ENCODE results near the gene DLST.

DLST gene

DNA sequence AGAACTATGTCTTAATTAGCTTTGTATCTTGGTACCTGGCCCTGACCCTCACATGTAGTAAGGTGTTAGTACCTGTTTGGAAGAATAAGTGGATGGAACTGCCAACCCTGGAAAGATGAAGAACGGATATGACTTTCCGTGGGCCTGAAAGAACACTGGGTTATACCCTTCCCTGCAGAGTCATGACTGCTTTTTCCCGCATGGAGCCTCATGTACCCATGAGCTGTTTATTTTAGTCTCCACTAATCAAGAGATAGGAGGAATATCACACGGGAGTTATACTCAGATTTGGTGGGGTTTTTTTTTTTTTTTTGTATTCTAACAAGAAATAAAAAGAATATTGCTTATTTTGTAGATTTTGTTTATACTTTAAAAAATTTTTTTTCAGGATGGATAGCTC lies 15.9 kb downstream of the DLST start:
- no peak for DNase-seq

DNA sequence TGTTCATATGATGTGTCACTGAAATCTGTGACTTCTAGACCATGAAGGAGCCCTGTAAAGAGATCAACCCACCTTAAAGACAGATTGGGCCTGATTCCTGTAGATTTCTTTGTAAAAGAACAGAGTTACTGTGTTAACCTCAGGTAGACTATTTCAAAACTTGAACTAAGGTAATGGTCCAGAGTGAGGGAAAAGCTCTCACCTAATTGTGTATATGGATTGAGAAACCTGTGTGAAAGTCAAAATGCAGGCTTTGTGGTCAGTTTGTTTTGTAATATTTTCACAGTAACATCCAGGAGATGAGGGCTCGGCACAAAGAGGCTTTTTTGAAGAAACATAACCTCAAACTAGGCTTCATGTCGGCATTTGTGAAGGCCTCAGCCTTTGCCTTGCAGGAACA lies 16.4 kb downstream of the DLST start:
- DNase-seq = no peak

DNA sequence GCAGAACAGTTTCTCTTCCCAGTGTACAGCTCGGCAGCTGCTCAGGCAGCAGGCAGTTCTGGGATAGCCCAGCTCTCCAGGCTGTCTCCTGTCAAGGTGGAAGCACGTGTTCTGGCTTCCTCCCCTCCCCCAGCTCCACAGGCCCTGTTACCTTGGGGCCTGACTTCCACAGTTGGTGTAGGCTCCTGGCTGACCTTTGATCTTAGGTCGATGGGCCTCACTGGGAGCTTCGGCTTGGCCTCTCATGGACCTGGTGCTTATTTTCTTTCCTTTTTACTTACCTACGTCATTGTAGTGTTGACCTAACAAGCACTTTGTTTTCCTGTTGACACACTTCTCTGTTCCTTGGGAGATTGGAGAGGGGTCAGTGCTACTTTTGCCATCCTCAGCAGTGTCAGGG lies 17.0 kb downstream of the DLST start:
- DNase-seq = no peak

DNA sequence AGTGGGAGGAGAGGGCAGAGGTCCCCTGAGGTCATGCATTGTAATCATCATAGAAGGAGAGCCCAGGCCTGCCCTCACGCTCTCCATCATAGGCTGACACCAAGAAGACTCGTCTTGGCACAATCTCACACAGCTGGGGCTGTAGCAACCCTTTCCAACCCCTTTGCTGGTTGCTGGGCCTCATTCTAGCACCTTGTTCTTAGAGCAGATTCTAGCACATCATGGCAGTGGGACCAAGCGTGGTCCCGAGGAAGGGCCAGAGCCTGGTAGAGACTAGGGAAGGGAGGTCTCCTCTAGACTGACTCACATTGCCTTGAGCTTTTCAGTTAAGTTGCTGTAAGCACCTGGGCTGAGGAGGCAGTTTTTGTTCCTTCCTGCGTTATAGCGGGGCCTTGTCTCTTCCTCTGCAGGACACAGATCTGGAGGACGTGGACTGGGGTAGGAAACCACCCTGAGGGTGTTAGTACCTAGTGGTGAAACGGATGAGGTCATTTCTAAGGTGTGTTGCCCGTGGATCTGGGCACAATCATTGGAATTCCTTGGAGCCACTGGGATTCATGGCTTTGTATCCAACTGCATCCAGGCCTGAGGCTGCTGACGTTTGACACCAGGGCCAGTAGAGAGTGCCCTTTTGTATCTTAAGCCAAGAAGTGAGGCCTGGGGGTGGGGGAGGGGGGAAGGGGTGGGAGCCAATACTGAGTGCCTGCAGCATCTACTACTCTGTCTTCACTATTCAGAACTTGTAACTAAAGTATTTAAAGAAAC lies 21.4 kb downstream of the DLST start:
- no peak for DNase-seq

DNA sequence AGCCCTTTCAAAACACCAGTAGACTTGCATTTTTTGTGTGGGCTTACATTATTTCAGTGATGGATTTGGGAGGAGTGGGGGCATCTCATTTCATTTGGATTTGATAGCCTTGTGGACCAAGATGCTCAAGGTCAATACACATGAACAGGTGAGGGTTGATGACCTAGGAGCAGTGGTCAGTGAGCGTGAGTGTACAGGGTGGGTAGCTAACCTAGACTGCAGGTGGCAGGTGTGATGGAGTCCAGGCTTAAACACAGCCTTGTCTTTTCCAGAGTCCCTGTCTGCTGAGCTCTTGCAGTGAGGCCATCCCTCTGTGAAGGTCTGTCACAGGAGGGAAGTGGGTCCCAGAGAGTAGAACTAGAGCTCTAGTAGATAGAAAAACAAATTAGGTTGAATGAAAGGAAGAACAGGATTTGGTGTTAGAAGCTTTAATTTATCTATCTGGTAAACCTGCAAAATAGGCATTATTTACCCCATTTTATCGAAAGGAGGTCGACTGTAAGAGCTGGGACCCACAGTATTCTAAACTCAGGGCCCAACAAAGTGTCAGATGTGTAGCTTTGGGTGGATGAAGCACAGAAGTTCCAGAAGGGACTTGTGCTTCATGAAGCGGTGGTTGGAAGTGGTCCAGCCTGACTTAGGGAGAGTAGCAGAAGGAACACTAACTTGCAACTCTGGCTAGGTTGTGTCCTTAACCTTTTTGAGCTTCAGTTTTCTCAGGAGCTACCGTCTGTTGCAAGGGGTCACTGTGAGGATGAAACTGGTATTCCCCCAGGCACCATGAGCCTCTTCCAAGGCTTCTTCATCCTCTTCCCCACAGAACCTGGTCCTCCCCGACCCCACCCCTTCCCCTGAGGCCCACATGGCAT lies 23.2 kb downstream of the DLST start:
- no peak for DNase-seq

DNA sequence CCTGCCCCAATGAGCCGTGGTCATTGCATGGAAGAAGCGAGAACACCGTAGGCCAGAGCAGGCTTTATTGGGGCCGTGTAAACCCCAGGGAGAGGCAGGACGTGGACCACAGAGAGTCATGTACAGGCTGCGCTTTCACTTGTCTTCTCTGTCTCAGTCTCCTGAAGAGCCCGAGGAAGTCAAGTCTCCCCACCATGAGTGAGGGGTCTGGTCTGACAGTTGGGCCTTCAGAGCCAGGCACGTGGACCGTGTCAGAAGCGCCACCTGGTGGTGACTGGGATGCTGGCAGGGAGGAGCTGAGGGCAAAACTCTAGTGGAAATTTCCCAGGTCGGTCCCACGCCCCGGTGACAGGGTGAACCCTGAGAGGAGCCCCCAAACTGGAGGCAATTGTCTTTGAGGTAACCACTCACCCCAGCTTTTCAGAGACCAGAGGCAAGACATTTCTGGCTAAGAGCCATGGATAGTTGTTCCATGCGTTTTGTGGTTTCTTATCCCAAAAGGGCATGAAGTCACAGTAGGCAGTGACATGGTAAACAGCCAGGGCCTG lies 24.0 kb downstream of the DLST start:
- DNase-seq = peak; percentile 69

DNA sequence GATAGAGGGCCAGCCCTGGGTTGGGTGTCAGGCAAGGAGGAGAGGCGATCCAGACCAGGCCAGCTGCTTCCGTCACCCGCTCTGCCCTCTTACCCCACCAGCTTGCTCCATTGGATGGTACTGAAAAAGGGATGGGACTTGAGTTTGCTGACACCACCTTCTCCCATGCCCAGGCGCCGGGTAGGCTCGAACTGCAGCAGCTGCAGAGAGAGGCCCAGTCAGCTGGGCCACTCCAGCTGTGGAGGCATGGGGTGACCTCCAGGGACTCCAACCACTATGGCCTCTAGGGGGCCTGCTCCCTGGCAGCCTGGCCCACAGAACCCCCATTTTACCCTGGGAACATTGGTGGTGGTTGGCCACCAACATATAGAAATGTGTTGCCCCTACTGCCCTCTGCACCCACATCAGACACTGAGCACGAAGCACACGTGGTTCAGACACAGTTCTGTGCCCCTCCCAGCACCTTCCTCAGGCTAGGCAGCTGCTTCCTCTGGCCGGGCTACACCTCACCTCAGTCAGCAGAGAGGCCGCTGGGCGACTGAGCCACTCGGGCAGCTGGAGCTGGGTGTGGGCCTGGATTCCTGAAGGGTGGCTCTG lies 25.3 kb downstream of the DLST start:
- DNase-seq = no peak

DNA sequence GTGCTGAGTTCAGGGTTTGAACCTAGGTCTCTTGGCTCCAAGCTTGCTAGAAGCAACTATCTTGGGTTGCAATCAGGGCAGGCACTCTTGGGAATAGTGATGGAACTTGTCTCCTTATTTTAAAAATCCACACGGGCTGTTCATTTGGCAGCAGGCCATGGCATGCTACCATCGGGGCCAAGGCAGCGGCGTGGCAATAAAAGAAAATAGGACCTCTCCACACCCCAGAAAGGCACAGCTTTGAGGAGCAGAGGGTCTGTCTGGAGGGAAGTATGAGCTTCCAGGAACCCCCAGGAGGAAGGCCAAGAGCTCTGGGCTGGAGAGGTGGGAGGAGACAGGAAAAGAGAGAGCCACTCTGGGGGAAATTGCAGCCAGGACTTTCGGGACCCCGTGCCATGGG lies 26.0 kb downstream of the DLST start:
- DNase-seq = no peak

DNA sequence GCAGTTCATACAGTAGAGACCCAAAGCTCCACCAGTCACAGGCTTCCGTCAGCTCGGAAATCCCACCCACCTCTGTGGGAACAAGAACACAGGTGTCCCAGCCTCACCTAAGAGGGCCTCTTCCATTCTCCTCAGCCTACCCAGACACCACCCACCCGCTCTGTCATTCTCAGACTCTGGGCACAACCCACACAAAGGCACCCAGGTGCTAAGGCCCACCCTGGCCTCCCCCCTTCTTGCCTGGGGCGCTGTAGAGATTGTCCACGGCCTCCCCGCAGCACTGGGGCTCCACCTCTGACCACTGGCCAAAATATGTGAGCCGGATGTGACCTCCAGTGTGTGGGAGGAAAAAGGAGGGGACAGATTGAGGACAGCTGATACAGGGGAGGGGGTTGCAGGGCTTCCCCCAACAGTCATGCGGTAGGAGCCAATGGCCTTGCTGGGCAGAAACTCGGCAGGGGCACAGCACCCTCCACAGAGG lies 27.2 kb downstream of the DLST start:
- DNase-seq = no peak

DNA sequence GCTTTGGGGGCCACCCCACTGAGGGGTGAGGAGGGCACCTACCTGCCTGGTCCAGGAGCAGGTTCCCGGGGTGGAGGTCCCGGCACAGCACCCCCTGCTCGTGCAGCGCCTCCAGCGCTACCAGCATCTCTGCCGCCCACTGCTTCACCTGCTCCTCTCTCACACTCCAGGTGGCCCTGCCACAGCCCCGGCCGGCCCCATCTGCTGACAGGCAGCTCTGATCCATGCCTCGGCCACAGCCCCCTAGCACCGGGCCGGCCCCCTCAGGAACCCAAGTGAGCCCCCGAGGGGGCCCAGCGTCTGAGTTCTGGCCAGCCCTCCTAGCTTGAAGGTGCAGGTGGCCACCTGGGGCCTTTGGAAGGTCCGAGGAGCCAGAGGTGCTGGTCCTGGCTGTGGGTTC lies 27.8 kb downstream of the DLST start:
- no peak for DNase-seq

DNA sequence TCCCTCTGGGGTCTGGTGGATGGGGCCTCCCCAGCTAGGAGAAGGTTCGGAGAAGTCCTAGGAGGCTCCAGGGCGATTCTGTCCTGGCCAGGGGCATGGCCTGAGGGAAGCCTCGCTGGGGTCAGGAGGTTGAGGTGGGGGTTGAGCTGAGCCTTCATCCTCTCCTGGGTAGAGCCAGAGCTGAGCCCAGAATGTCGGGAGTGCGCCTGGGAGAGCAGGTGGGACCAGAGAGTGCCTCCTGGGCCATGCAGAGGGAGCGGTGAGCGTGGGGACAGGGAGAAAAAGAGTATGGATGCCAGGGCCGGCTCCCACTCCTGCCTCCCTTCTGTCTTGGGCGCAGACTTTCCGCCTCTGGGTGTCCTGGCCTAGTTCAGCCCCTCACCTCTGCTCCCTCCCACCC lies 28.2 kb downstream of the DLST start:
- DNase-seq = no peak

DNA sequence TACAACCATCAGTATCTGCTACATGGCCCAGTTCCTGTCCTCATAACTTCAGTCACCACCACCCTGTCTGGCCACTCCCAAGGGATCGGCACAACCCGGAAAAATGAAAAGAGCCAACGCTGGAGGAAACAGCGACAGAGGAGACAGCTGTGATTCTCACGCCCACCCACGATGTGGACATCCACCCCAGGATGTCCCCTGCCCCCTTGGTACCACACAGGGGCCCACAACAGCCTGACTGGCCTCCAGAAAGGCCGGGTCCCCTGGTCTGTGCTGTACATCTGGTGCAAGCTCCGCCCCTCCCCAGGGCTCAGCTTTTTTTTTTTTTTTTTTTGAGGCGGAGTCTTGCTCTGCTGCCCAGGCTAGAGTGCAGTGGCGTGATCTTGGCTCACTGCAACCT lies 28.8 kb downstream of the DLST start:
- DNase-seq = no peak

DNA sequence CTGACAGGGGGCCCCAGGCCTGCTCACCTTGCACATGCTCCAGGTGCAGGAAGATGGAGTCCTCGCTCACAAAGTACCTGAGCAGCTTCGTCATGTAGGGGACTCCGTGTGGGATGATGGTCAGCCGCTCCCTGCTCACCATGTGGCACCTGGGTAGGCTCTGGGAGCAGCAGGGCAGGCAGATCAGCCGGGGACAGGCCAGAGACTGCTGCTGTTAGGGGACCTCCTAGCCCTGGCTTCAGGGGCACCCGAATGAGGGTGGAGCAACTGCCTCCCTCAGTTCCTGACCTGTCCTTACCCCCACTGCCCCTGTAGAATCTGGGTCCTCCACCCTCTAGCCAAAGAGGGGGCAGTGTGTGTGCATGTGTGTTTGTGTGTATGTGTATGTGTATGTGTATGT lies 29.5 kb downstream of the DLST start:
- DNase-seq = no peak

DNA sequence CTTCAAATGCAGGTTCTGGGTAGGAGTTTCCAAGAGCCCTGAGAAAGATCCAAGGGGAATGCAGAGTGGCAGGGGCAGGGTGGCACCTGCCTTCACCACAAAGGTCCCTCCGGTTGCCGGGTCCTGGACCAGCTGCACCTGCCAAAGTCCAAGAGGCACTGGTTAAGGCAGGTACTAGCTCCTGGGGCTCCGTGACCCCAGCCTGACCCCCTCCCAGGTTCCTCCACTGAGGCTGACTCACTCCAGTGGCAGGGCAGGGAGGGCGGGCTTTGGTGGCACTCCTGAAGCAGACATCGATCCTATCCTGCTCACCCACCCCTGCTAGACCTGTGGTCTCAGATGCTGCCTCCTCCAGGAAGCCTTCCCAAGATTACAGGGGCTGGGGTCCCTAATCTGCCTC lies 30.0 kb downstream of the DLST start:
- no peak for DNase-seq

DNA sequence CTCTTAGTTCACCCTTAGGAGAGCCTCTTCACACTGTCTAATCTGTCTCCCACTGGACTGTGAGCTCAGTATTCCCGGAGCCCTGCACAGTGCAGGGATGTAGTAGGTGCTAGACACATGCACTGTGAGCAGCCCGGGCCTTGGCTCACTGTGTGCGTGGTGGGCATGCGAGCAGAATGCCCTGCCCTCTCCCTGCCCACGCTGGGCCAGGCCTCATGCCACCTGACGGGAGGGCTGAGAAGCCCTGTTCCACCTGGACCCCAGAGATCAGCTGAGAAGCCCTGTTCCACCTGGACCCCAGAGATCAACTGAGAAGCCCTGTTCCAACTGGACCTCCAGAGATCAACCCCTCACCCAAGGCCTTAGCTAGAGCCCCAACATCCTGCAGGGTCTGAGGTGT lies 30.4 kb downstream of the DLST start:
- DNase-seq = no peak

DNA sequence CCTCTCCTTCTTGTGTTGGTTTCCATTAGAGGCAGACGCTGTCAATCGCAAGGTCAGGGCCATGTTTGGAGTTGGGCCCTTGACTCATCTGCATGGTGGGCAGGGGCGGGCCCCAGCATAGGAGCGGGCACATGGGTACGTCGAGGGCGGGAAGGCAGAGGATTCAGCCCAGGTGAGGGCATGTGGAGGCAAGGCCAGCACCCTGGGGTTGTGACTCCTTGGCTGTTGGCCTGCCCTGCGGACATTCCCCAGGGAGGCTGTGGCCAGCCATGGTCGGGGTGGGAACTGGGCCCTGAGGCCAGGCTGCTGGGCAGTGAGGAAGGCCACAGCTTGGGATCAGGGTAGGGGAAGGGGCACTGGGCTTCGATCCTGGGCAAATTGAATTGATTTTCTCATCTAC lies 31.1 kb downstream of the DLST start:
- no peak for DNase-seq

DNA sequence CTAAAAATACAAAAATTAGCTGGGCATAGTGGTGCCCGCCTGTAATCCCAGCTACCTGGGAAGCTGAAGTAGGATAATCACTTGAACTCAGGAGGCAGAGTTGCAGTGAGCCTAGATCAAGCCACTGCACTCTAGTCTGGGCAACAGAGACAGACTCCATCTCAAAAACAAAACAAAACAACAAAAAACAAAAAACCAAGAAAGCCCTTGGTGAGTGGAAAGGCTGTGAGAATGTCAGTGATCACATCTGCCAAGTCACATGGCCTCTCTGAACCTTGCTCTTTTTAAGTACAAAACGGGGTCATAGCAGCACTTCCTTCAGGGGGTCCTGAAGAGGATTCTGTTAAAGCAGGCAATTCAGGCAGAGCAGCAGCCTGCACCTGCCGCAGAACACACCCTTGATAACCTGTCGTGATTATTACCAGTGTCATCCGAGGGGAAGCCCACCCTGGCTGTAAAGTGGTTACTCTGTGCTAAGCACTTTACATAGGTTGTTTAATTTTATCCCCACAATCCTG lies 31.7 kb downstream of the DLST start:
- no peak for DNase-seq

DNA sequence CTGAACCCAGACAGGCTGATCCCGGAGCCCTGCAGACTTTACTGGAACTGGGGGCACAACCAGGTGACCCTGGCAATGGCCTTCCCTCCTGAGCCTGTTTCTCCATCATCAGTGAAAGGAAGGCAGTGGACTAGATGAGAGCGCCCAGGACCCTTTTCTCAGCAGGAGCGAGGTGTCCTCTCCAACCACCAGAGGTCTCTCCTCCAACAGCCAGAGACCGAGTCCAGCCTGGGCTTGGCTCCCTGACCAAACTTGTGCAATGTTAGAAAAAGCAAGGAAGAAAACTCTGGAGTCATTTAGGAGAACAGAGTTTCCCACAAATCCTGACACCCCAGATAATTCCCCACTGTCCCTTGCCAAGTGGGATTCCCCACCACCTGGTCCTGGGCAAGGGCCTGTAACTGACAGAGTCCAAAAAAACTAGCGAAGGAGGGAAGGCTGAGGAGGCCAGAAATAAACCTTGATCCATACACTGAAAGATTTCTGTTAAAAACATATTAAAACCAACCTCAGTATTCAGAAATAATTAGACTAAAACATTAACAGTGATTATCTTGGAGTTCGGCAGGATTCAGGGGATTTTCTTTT lies 32.4 kb downstream of the DLST start:
- peak; percentile 86 for DNase-seq

DNA sequence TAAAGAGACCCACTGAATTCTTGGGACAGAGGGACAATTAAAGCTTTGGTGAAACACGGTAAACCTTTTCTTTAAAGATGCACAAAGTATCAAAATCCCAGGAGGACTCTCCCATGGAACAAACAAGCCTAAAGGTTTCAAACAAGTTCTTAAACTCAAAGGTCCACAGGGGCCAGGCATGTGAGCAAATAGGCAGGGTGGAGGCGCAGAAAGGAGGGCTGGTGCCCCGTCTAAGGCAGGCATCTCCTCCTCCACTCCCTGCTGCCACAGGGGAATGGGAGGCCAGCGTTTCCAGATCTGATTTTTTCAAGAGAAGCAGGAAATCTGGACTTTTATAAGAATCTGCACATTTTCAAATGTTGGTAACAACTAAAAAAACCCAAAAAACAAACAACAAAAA lies 33.7 kb downstream of the DLST start:
- no peak for DNase-seq

DNA sequence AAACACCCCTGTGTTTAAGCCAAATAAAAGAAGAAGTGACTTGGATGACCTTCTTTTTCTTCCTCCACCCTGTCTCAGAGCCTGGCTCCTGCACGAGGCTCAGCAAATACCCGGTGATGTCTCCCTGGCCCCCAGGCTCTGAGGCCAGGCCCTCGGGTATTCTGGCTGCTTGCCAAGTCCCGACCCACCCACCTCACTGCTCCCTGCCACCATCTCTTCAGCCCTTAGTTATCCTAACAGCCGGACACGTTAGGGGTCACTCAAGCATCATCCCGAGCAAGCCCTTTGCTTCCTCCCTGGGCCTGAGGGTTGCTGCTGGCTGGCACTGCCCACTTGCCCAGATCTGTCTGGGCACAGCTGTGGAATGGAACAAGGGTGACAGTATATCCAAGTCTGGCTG lies 34.1 kb downstream of the DLST start:
- no peak for DNase-seq

DNA sequence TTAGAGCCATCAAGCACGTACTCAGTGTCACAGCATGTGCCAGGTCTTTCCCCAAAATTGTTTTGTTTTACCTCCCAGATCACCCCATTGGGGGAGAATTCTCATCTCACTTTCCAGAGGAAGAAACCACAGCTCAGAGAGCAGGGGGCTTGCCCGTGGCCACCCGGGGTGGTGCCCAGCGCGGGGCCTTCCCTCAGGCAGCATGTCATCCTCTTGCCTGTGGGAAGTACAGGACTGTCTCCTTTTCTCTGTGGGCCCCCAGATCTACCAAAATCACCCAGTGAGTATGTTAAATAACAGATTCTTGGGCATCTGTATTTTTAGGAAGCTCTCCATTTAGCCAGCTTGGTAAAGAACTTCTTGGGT lies 35.4 kb downstream of the DLST start:
- DNase-seq = no peak

DNA sequence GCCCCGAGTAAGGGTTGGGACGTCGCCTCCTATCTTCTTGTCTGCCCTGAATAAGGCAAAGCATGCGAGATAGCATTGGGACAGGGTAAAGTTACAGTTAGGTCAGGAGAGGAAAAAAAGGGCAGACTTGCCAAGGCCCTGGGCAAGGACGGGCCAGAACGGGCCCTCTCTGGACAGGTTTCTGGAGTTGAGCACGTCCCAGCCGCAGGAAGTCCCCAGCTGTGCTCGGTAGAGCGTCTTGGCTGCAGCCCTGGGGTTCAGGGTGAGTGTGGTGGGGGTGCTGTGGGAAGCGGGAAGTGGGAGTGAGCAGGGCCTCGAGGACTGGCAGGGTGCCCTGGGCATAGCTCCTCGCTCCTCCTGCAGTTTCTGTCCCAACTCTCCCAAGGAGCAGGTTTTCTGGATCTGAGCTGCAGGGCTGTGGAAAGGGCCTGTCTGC lies 35.9 kb downstream of the DLST start:
- peak; percentile 69 for DNase-seq

DNA sequence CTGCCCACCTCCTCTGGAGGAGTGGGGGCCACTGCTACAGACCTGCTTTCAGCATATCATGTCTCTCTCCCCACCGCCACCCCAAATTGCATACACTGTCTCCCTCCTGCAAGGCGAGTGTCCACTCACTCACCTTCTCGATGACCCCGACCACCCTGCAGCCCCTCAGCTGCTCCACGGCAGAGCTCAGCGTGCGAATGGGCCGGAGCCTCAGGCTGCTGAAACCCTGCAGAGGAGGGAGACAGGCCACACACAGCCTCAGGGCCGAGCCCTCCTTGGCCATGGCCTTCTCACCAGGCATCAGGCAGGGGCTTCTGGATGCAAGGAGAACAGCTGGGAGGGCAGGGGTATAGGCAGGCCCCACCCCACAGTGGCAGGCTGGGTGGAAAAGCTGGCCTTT lies 36.7 kb downstream of the DLST start:
- DNase-seq = no peak
